NCI-H1417 treated with DMSO at 0.1 percent for 48 hours (cell line): ENCODE results near the gene EPHA4.
A peak's percentile ranks its signal among the peaks of the same experiment; 100 is the strongest.
"Not testable (repeated sequence)": the region's sequence is repeated elsewhere in the genome, so short reads cannot be mapped to it uniquely, and the experiment has no call there.

Experiments used
- DNase-seq: peaks from one replicate; lab custom pipeline; 2025; lab: John Stamatoyannopoulos, UW

Gene EPHA4

DNA sequence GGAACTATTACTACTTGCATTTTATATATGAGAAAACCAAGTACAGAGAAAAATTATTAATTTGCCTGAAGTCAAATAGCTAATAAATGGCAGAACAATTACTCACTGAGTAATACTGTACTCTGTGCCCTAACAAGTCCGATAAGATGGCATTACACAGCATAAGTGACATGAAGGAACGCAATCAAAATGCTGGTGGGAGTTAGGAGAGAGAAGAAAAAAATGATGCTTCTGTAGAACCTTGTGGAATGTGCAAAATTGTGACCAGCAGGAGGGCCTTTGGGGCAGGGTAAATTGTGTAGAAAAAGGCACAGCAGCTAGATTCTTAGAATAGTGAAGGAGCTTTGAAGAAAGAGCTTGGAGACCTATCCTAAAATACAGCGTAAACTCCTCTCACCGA, 32.9 kb downstream of the EPHA4 start:
- DNase-seq, result no peak

DNA sequence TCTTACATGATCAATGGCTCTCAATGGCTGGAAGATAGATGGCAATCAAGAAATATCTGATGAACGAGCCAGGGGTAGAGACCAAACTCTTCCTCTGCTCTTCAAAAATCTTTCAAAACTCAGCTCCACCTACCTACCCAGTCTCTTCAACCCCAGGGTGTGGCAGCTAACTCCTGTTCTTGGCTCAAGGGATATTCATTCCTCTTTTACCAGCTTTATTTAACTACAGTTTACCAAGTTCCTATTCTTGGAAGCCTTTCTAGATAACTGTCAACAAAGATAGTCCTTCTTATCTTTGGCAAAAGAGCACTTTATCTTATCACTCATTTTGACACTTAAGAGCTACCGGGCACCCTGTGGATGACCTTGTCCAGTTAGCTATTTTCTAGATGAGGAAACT, 36.3 kb downstream of the EPHA4 start:
- no peak for DNase-seq

- DNase-seq, result no peak
Measured at GRCh38 chr2:221533299-221533698, 38.8 kb downstream of the EPHA4 start.

- no peak for DNase-seq
Measured at GRCh38 chr2:221532641-221533040, 39.5 kb downstream of the EPHA4 start.

- DNase-seq, result no peak
Measured at GRCh38 chr2:221530653-221531037, 41.5 kb downstream of the EPHA4 start.

- DNase-seq, result peak; percentile 19
Measured at GRCh38 chr2:221529943-221530652, 42.0 kb downstream of the EPHA4 start.

DNA sequence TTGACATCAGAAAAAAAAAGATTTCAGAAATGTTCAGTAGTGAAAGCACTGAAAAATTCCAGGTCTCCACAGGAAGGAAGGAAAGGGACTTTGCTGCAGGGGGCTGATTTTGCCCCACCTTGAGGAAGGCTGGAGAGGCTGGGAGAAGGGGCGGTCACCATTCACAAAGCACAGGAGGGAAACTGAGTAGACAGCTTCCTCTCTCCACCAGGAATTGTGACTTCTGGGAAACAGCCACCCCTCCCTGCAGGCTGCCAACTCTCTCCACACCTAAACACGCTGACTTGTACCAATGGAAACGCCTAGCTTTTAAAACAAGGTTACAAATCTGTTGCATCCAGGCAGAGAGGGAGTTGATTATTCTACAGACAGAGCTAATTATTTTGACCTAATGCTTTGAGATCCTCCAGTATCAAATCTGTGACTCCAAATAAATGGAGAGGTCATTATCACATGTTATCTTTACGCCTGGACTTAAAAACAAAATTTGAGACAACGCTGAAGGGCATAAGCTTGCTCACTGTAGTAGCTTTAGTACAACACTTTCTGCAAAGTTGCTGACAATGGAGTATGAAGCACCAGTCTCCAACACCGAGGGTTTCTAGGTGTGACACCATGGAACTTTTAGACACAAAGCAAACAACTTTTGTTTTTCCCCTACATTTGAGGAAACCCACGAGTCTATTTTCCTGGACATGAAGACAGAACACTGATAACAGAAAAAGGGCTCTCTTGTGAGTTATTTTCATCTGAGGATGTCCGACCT, 42.7 kb downstream of the EPHA4 start:
- no peak for DNase-seq

DNA sequence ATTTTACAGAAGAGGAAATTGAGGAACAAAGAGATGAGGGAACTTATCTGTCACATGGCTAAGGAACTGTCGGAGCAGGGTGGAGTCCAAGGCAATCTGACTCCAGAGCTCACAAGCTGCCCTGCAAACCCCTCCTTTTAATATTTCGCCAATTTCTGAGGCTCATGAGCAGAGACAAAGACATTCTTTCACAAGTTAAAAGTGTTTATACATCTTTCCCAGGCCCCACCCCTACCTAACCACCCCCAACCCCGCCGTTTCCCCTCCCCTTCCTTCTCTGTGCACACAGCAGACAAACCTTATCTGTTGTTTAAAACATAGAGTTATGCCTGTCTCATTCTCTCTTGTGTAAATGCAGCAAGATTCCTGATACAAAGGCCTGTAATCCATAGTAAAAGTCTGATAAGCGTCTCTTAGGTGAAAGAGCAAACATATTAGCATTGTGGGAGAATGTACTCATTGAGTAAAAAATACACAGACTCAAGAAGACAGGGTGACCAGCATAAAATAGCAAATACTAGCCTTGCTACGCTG, 44.3 kb downstream of the EPHA4 start:
- DNase-seq, result no peak

GRCh38 chr2:221524158-221524557, 47.9 kb downstream of the EPHA4 start:
- DNase-seq, result no peak

DNA sequence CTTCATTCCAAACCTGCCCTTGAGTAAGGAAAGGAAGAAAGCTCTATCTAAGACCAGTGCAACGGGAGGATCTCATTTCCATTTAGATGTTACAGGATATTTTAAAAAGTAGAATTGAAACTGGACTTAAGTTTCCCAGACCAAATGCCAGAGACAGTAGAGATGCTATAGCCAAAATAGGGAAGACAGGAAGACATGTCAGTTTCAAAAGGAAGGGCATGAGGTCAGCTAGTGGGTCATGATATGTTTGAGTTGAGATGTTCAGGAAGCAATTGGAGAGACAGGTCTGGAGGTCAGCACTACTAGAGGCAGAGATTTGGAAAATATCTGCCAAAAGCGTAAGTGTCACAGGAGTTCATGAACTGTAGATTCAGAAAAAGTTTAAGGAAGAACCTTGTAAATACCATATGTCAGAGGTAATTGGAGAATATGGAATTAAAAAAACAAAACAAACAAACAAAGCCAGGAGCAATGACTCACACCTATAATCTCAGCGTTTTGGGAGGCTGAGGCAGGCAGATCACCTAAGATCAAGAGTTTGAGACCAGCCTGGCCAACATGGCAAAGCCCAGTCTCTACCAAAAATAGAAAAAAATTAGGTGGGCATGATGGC, 50.8 kb downstream of the EPHA4 start:
- DNase-seq, result no peak

DNA sequence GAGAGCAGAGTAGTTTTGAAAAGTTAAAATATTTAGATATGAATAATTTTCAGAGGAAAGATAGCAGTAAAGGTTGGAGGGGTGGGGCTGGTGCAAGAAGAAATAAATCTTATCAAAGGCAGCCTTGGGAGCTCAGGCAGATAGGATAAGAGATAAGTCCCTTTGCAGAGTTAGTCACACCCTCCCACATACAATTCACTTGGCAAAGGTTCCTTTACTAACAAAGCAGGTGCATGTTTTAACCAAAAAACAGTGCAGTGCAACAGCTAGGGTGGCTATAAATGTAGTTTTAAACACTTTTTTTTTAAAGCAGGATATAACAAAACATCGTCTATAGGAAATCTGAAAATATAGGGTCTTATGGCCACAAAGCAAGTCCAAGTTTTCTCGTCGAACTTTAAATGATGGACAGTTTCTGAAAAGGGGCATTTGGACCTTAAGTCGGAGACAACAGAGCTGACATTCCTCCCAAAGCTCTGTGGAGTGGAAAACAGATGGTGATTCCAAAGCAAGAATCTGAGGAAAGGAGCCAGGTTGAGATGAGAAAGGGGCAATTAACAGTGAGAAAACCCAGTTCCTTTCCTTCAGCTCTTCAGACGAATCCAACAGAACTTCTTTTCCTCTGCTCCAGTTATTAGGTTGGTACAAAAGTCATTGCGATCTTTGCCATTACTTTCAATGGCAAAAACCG, 53.0 kb downstream of the EPHA4 start:
- DNase-seq, result no peak

DNA sequence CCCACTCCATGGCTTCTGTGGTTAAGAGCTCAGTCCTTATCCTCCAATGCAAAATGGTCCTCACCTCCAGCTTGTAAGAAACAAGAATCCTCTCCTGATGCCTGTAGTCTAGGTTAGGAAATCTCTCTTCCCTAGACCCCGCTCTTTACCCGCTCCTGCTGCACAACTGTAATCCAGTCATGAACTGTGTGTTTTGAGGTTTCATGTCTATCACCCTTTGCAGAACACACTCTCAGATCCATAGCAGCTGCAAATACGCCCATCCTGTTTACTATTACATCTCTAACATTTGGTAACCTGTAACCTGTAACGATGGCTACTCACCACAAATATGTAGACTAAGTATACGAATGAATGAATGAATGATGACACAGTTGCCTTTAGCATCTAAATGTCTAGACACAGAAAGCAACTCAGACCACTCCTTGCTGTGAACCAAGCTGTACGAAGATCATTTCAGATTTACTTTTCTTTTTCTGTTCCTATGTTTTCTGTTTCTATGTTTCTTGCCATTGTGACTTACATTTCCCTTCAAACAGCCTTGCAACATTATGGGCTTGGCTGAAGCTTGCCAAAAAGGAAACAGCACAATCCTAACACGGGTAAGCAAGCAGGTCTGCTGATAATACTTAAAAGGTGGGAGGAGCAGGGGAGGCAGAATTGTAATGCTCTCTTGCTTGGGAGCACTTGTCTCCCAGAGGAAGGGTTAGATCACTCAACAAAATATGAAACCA, 53.7 kb downstream of the EPHA4 start:
- DNase-seq, result no peak

DNA sequence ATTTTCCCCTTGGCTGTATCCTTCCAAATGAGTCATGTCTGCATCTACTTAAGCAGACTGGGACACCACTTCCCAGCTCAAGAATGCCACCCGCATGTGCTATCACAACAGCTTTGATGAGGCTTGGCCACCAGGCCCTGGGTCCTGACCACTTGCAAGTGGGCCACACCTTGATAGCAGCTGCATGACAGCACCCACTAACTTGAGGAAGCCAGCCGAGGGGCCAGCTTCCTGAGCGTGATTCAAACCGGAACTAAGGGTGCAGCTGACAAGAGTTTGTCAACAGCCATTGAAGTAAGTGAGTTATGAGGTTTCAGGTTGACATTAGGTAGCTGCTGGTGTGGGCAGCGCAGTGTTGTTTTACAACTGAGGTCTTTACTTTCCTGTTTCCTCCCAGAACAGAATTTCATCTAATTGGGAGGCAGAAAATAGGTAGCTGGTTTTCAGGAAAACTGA, 54.4 kb downstream of the EPHA4 start:
- no peak for DNase-seq

- no peak for DNase-seq
Measured at GRCh38 chr2:221517146-221517695, 54.9 kb downstream of the EPHA4 start.

GRCh38 chr2:221515864-221516263, 56.2 kb downstream of the EPHA4 start:
- no peak for DNase-seq

GRCh38 chr2:221514305-221515040, 57.6 kb downstream of the EPHA4 start:
- no peak for DNase-seq

DNA sequence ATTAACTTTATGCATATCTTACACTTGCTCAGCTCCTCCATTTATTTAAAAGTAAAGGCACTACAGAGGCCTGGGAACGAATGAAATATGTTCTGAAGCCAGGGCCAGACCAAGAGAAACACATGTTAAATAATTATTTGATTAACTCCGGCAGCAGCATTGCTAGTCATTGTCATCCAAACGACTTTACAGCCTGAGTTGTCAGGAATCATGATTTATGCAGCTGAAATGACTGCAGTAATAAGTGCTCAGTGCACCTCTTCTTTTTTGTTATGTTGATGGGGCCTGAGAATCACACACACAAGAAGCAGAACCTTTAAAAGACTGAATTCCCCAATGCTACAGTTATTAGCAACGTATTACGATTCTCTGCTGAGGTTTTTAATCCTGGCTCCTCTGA, 58.9 kb downstream of the EPHA4 start:
- DNase-seq, result peak; percentile 6

- not testable (repeated sequence) for DNase-seq
Measured at GRCh38 chr2:221511325-221511724, 60.8 kb downstream of the EPHA4 start.

GRCh38 chr2:221506469-221506868, 65.6 kb downstream of the EPHA4 start:
- no peak for DNase-seq

- DNase-seq, result no peak
Measured at GRCh38 chr2:221505605-221506004, 66.5 kb downstream of the EPHA4 start.

GRCh38 chr2:221504905-221505304, 67.2 kb downstream of the EPHA4 start:
- DNase-seq, result no peak
